IPS-18c (cell line): ENCODE results near the gene FNDC3B.

Experiments
- H3K4me3 ChIP-seq: 2 replicates; pipeline ENCODE4 v1.7.0; 2013; ENCODE audit warnings: low read depth, mild to moderate bottlenecking, low read length, moderate library complexity; ENCODE audit not compliant: insufficient read depth
- H3K9me3 ChIP-seq: one replicate; pipeline ENCODE4 v1.6.1; 2013; ENCODE audit warnings: mild to moderate bottlenecking, low read length, moderate library complexity; ENCODE audit not compliant: control insufficient read depth, insufficient read depth

FNDC3B gene

DNA sequence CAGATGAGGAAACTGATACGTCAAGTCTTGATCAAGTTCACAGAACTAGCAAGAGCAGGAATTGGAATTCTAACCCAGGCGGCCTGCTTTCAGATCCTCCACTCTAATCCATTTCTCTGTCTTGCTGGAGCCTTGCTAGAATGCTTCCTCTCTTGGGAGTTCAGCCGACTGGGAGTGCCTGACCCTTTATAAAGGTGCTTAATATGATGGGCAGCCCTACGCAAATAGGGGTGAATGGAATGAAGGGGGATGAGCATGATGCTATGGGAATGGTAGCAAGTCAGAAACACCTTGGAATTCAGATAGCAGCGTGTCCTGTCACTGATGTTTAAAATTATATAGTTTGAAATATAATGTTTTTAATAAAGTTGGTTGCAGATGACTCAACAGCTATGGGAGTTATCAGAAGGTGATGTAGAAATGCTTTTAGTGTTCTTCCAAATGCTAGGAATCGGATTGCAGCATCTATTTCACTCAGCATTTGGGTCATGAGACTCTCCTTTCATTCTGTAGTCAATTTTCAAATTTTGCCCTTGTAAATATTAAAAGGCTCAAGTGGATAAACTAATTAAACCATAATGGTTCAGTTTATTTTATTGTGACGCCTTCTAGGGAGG lies 150.7 kb downstream of the FNDC3B start:
- H3K9me3 ChIP-seq = no peaks in the 10 kb centered on the region
- no peak overlapping the region for H3K4me3 ChIP-seq

DNA sequence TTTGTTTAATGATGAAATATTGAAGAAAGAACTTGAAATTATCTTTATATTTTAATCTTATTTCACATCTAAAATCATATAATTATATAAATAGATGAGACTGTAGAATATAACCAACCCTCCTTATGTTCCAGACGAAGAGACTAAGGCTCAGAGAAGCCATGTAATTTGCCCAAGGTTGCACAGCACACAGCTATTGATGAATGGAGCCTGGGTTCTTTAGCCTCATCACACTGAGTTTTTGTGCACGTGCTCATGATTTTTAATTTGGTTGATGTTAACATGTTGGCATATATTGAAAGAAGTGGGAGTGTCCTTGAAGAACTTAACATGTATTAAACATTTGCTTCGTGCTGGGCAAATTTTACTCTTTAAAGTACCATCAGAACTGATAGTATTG lies 151.6 kb downstream of the FNDC3B start:
- Histone ChIP-seq H3K9me3 (no peaks in the 10 kb centered on the region), H3K4me3 (no peak overlapping the region)

DNA sequence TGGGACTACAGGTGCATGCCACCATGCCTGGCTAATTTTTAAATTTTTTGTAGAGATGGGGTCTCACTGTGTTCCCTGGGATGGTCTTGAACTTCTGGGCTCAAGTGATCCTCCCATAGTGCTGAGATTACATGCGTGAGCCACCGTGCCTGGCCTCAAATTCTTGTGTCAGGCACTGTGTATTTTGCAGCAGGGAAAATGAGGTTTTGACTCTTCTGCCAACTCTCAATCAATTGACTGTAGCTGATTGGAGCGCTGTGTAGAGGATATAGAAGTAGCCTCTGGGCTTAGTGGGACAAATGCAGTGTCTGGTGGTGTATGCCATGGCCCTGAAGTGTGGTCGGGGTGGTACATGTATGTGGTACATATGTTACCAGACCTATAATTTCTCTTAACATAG lies 152.3 kb downstream of the FNDC3B start:
- Histone ChIP-seq H3K9me3 (no peaks in the 10 kb centered on the region), H3K4me3 (no peak overlapping the region)

DNA sequence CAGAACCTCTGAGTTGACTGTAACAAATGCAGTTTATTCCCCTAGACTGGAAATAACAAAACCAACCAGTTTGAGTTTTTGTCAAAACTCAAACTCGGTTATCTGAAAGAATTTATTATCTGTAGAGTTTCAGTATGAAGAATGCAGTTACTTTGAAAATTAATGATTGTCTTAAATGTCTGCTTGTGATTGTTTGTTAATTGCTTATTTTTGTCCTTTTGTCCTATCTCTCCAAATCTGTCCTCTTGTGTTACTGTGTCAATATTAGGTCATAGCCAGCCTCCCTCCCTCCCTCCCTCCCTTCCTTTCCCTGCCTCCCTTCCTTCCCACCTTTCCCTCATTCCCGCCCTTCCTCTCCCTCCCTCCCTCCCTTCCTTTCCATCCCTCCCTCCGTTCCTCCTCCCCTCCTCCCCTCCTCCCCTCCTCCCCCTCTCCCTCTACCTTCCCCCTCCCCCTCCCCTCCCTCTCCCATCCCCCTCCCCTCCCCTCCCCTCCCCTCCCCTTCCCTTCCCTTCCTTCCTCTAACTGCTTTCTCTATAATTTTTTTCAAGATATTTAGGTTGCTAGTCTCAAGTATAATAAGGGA lies 153.5 kb downstream of the FNDC3B start:
- no peaks in the 10 kb centered on the region for H3K9me3 ChIP-seq

DNA sequence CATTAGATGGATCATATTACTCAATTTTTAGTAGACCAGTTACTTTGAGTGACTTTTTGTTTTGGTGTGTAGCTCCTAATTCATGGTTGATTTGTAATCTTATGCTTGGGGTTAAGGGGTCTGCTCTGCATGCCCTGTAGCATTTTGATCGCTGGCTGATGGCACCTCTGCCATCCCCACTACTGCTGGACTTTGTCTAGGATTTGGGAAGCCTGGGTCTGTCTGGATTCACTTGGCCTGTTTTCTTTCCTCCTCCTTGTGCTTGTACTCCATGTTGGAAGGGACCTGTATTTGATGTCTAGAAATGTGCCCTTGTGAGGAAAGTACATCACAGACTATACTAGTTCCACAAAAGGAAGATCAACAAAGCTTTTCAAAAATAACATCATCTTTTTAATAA lies 154.1 kb downstream of the FNDC3B start:
- no peaks in the 10 kb centered on the region for H3K9me3 ChIP-seq
- no peak overlapping the region for H3K4me3 ChIP-seq

More for the DNA sequence above, 153.5 kb downstream of the FNDC3B start:
- no peak overlapping the region for H3K4me3 ChIP-seq

DNA sequence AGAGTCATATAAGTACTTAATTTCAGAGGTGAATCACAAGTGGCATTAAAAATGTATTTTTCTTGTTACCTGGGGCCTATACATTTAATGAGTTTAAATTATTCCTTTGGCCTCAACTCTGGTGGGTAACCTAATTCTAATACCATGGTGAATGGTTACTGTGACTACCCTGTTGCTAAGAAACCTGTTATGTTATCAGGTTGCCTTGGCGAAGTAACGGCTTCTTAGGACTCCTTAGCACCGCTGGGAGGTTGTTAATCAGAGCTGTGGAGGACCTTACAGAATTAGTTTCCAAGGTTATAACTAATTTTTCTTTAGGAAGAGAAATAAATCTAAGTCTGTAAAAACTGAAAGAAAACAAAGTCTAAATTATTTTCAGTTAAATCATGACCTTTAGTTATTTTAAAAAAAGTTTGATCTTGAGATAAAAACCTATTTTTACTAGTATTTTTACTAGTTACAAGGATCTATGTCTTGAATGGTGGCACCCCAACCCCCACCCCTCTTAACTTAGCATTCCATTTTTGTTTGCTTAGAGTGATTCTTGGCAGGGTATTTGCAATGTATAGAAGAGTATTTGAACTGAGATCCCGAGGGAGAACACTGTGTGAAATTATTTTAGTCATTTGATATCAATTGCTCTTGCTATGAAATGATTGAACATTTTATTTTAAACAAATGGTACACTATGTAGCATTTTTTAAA lies 155.5 kb downstream of the FNDC3B start:
- Histone ChIP-seq H3K4me3 (no peak overlapping the region), H3K9me3 (no peaks in the 10 kb centered on the region)

DNA sequence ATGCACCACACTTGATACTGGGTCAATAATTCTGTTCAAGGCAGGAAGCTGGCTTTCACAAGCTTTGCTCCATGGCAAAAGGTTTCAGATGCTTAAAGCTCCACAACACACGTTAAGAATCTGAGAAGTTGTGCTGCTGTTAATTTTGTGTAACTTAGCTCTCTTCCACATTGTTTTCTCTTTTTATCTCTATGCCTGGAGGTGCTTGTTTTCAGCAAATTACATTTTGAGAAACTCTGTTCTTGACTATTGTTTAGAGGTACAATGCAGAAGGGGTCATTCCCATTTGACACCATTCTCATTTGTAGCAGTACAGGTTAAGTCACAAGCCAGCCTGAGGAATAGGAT lies 156.0 kb downstream of the FNDC3B start:
- Histone ChIP-seq H3K4me3 (no peak overlapping the region), H3K9me3 (no peaks in the 10 kb centered on the region)

DNA sequence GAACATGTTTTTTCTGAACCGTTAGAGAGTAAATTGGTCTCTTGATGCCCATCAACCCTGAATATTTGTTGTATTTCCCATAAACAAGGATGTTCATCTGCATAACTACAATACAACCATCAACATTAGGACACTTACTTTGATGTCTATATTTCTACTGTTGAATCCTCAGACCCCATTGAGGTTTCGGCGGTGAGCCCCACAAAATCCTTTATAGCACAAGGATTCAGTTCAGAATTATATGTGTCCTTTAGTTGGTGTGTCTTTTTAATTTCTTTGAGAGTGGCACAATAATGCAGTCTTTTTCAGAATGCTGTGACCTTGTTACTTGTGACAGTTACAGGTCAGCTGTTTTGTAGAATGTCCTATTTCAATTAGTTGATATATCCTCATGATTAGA lies 158.0 kb downstream of the FNDC3B start:
- no peaks in the 10 kb centered on the region for H3K9me3 ChIP-seq
- H3K4me3 ChIP-seq = no peak overlapping the region

DNA sequence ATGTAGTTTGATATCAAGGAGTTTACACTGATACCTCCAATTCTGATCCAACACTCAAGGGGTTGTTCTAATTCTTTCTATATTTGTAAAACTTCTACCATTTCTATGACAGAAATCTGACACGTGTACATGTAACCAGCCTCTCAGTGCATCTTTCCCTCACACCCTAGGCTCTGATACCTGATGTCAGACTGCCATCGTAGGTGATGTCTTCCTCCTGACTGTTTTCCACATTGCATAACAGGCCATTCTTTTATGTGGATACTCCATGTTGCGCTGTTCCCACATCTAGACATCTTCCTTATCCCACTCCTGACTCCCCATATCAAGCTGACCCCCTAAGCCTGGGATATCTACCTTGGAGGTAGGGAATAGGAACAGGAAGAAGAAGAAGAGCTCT lies 159.1 kb downstream of the FNDC3B start:
- Histone ChIP-seq H3K4me3 (no peak overlapping the region), H3K9me3 (no peaks in the 10 kb centered on the region)

DNA sequence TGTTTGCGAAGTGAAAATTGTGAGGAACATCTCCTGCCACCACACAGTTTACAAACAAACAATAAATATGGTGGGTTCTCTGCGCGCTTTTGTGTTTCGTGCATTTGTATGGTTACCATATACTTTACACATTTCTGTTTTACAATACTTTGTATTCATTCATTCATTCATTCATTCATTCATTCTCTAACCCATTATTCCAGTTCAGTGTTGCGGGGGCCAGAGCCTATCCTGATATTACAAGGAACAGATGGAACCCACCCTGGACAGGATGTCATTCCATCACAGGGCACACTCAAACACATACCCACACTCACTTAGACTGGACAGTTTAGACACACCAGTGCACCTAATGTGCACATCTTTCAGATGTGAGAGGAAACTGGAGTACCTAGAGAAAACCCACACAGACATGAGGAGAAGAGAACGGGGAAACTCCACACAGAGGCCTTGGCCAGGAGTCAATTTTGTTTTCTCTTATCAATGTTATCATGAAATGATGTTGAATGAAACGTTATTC lies 160.5 kb downstream of the FNDC3B start:
- Histone ChIP-seq H3K4me3 (no peak overlapping the region), H3K9me3 (no peaks in the 10 kb centered on the region)

DNA sequence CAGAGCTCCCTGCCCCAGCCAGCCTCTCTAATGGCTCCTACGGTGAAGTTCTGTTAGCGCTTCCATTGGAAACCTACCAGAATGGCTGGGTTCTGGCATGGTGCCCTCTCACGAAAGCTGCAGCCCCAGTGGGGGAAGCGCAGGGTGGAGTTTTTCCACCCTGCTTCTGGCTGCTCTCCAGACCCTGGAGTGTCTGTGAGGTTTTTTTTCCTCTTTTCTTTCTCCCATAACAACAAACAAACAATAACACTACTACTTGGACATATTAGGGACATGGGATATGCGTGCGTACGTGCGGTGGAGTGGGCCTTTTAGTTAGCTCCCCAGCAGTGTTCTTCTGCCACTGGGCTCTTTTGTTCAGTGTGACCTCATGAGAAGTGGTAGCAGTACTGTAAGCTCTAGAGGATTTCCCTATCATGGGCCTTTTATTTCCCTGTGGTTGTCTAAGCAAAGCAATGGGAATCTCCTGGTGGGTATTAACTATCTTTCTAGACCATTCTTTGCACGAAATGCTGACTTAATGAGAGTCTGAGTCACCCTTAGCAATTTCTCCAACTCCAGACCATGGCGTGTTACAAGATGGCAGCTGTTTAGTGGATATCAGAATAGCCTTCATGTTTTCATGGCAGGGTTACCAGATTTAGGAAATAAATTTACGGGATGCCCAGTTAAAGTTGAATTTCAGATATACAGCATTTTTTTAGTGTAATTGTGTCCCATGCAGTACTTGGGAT lies 161.9 kb downstream of the FNDC3B start:
- no peaks in the 10 kb centered on the region for H3K9me3 ChIP-seq
- no peak overlapping the region for H3K4me3 ChIP-seq

DNA sequence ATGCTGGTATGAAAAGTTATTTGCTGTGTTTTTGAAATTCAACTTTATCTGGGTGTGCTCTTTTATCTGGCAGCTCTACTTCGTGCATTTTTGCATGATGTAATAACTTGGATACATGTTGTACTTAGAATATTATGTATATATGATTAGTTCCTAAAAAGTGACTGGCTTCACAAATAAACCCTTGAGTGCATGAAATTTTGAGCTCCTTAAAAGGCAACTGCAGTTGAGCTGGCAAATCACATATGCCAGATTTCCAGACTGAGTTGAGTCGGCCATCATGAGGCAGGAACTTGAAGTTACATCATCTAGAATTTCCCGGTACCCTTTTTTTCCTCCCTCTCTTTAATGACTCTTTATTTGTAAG lies 162.5 kb downstream of the FNDC3B start:
- H3K4me3 ChIP-seq = no peak overlapping the region

DNA sequence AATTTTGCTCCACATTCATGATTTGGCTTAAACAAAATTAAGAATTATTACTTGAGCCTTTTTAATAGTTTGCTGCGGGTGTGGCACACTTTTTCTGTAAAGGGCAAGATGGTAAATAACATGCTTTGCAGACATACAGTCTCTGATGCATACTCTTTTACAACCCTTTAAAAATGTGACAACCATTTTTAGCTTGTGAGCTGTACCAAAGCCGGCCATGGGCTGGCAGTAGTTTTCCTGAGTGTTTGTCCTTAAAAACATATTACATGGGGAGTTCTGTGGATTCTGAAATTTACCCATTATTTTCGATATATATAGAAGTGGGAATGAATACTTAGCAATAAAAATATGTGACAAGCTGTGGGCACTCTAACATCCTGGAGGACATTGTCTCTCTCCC lies 163.4 kb downstream of the FNDC3B start:
- Histone ChIP-seq H3K9me3 (no peaks in the 10 kb centered on the region), H3K4me3 (no peak overlapping the region)

More for the DNA sequence above, 162.5 kb downstream of the FNDC3B start:
- H3K9me3 ChIP-seq = no peaks in the 10 kb centered on the region

DNA sequence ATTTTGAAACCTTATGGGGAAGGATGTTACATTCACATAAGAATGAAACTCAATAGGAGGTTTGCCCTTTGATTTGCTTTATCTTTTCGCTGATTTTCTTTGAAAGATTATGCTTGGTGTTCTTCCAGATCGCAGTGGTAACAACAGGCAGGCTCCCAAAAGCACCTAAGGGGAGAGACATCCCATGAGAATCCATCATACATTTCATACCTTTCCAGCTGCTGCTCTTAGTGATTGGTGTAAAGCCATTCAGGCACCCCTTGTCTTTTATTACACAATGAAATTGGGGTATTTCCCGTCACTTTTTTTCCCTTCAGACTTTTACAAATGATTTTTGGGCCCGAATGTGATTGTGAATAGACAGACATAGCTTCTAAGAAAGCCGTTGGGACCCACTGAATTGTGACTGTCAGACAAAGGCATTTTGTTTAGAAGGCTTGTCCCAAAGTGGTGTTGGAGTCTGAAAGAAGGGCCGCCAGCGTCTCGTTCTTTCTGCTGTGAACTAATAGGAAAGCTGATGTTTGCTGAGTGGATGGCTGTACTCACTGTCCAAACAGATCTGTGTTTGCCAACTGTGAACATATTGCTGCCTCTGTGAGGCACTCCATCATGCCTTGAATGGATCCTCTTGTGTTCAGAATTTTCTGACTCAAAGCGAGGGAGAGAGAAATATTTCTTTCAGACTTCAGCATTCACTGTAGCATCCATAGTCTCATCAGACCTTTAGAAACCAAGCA lies 164.3 kb downstream of the FNDC3B start:
- no peaks in the 10 kb centered on the region for H3K9me3 ChIP-seq
- H3K4me3 ChIP-seq = no peak overlapping the region

DNA sequence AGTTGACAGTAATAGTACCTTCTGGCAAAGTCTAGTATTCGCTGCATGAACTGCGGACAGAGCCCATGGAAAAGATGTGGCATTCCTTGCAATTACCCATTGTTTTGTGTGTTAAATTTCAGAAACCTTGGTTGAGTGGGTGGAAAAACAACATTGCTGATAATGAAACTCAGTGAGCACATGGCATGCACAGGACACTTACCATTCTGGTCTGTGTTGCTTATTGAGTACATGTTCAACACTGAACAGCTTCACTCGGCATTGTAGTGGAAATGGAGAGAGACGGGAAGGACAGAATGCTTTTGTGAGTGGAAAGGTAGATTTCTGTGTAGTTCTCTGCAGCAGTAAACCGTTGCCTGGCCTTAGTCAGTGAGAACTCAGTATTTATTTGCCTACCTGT lies 165.3 kb downstream of the FNDC3B start:
- H3K4me3 ChIP-seq = no peak overlapping the region
- H3K9me3 ChIP-seq = no peaks in the 10 kb centered on the region

DNA sequence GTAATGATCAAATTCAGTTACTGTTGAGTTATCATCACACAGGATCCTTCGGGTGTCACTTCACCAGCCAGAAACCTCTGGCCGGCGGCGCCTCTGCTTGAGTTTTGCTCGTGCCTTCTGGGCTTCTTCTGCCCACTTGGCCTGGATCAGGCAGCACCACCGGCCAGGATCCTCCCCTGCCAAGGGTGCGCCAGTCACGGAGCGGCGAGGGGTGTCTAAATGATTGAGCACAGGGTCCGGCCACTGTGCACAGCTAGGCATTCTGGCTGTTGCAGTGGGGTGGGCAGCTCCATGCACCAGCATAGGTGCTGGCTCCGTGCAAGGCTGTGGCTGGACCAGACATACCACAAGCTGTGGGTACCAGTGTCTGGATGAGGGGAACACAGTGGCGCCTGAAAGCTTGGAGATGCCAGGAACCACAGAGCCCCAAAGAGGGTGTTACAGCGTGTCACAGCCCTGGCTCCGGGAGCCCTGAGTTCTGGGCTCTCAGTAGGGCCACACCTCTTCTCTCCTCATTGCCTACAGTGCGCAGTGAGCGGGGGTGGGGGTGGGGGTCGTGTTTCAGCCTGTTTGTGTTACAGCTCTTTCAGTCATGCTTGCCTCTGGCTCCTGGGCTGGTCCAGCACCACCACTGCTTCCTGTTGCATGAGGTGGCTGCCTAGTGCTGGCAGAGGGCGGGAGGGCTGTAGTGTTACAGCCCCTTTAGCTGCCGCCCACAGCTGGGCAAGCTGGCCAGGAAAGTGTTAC lies 169.4 kb downstream of the FNDC3B start:
- H3K4me3 ChIP-seq = no peak overlapping the region
- no peaks in the 10 kb centered on the region for H3K9me3 ChIP-seq
